Memory B cell (primary cell): Measurements from ENCODE around the gene DENND6B.

Experiments
- ATAC-seq: fragments of 150-1000 bp; cut with Tn5 transposase; 2 replicates; pipeline ENCODE4 v1.10.0; 2021; ENCODE audit warnings: low read depth, mild to moderate bottlenecking, moderate library complexity
- DNase-seq, 2 donors: peaks; one replicate each; pipeline ENCODE4 v3.0.0; 2022; ENCODE audit warnings: low spot score in 2 of 2
- H3K27ac Mint-ChIP-seq: one replicate; pipeline ENCODE4 v1.8.0; 2022; ENCODE audit warnings: mild to moderate bottlenecking, moderate library complexity, mixed read lengths
- H3K27me3 Mint-ChIP-seq: one replicate; pipeline ENCODE4 v1.8.0; 2022; ENCODE audit warnings: mixed read lengths
- H3K36me3 Mint-ChIP-seq: one replicate; pipeline ENCODE4 v1.8.0; 2022; ENCODE audit warnings: mild to moderate bottlenecking, mixed read lengths
- H3K4me1 Mint-ChIP-seq: one replicate; pipeline ENCODE4 v1.8.0; 2022; ENCODE audit warnings: mixed read lengths
- H3K4me3 Mint-ChIP-seq: one replicate; pipeline ENCODE4 v1.8.0; 2022; ENCODE audit warnings: mild to moderate bottlenecking, moderate library complexity, mixed read lengths
- H3K9me3 Mint-ChIP-seq: one replicate; pipeline ENCODE4 v1.8.0; 2022; ENCODE audit warnings: mixed read lengths

DENND6B gene

GRCh38 chr22:50298937-50299784, 27.7 kb downstream of the DENND6B start:
- DNase-seq = no peak
- Mint-ChIP-seq H3K27me3 (peaks cover 7% of the 10 kb centered on the region), H3K36me3 (no peaks in the 10 kb centered on the region), H3K9me3 (no peaks in the 10 kb centered on the region), H3K4me3 (peak overlapping the region; percentile 73), H3K4me1 (peaks cover 34% of the 10 kb centered on the region), H3K27ac (peak overlapping the region; percentile 50)
- ATAC-seq = peak; percentile 43

- peaks cover 7% of the 10 kb centered on the region for H3K27me3 Mint-ChIP-seq
- H3K9me3 Mint-ChIP-seq = no peaks in the 10 kb centered on the region
- no peaks in the 10 kb centered on the region for H3K36me3 Mint-ChIP-seq
- DNase-seq = no peak
- H3K4me1 Mint-ChIP-seq = peaks cover 28% of the 10 kb centered on the region
- H3K4me3 Mint-ChIP-seq = no peak overlapping the region
- no peak for ATAC-seq
- H3K27ac Mint-ChIP-seq = no peak overlapping the region
Measured at GRCh38 chr22:50298266-50298637, 28.6 kb downstream of the DENND6B start.

DNA sequence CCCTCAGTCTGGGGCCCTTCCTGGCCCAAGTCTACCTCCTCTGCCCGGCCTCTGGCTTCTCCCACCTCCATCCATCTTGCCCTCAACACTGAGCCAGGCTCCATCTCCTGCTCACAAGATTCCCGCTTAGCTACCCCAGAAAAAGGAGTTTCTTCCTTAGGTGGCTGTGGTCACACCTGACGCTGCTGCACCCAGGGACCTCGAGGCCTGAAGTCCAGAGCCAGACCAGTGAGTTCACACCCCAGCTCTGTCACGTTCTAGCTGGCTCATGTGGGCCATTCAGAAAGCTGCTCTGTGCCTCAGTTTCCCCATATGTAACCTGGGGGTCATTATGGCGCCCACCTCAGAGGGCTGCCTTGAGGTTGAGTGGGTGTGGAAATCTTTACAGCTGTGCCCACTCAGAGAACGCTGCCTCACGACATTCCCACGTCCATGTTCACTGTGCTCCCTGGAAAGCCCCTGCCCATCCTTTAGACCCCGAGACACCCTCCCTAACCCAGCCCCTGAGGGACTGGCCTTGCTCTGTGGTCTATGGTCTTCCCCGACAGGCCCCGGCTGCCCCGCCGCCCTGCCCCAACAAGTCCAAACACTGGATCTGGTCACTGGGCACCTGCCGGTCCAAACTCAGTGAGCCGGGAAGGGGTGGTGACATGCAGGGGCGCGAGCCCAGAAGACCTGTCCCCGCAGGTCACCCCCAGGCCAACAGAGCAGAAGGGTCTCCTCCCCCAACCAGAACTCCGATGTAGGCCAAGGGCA, 29.1 kb downstream of the DENND6B start:
- H3K27me3 Mint-ChIP-seq = peaks cover 7% of the 10 kb centered on the region
- H3K9me3 Mint-ChIP-seq = no peaks in the 10 kb centered on the region
- H3K4me3 Mint-ChIP-seq = no peak overlapping the region
- H3K27ac Mint-ChIP-seq = no peak overlapping the region
- DNase-seq (no peak), ATAC-seq (no peak)
- peaks cover 27% of the 10 kb centered on the region for H3K4me1 Mint-ChIP-seq
- H3K36me3 Mint-ChIP-seq = no peaks in the 10 kb centered on the region

DNA sequence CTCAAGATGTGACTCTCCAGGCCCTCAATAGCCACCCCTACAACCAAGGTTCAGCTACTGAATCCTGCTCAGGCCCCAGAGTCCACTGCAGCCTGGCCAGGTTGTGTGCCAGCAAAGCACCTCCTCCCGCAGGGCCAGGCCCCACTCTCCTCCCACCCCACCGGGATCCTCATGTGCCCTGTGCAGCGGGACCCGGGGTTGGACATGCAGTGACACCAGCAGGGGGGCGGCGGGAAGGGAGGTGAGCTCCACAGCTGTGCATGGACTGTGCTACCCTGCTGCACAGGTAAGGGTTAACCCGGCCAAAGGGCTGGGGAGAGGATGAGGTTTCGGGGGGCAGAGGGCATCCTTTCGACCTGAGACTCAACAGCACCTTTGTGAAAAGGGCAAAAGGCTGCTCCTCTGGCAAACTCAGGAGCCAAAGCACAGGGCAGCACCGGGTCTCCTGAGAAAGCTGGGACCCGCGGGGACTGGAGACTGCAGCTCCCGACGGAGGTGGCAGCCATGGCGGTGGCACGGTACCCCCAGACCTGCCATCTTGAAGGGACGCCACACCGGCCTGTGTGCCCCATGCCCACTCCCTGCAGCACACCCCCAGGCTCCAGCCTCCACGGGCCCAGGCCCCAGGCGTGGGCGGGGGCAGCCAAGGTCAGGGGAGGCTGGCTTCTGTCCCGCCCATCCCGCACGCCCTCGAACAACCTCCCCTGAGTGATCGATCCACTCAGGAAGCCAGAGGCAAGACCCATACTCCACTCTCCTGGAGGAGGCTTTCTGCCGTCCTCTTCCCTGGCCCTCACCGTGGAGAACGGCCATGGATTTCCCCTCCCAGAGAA, 29.9 kb downstream of the DENND6B start:
- H3K36me3 Mint-ChIP-seq = no peaks in the 10 kb centered on the region
- ATAC-seq (no peak), DNase-seq (no peak)
- no peaks in the 10 kb centered on the region for H3K9me3 Mint-ChIP-seq
- H3K4me3 Mint-ChIP-seq = no peak overlapping the region
- H3K4me1 Mint-ChIP-seq = peaks cover 27% of the 10 kb centered on the region
- peaks cover 9% of the 10 kb centered on the region for H3K27me3 Mint-ChIP-seq
- H3K27ac Mint-ChIP-seq = no peak overlapping the region

DNA sequence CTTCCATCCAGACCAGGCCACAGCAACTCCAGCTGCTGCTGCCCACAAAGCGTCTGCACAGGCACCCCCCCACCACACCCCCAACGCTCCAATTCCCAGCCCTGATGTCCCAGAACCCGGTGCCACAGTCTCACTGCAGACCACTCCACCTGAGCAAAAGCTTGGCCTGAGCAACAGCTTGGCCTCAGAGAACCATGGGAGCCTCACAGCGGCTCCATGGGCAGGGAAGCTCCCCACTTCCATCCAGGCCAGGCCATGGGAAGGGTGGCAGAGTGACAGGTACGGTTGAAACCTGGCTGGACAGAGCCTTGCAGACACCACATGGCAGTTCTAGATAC, 32.5 kb downstream of the DENND6B start:
- Mint-ChIP-seq H3K27ac (no peak overlapping the region), H3K9me3 (no peaks in the 10 kb centered on the region), H3K36me3 (no peaks in the 10 kb centered on the region), H3K27me3 (peaks cover 15% of the 10 kb centered on the region), H3K4me3 (no peak overlapping the region), H3K4me1 (peaks cover 27% of the 10 kb centered on the region)
- no peak for DNase-seq
- no peak for ATAC-seq

DNA sequence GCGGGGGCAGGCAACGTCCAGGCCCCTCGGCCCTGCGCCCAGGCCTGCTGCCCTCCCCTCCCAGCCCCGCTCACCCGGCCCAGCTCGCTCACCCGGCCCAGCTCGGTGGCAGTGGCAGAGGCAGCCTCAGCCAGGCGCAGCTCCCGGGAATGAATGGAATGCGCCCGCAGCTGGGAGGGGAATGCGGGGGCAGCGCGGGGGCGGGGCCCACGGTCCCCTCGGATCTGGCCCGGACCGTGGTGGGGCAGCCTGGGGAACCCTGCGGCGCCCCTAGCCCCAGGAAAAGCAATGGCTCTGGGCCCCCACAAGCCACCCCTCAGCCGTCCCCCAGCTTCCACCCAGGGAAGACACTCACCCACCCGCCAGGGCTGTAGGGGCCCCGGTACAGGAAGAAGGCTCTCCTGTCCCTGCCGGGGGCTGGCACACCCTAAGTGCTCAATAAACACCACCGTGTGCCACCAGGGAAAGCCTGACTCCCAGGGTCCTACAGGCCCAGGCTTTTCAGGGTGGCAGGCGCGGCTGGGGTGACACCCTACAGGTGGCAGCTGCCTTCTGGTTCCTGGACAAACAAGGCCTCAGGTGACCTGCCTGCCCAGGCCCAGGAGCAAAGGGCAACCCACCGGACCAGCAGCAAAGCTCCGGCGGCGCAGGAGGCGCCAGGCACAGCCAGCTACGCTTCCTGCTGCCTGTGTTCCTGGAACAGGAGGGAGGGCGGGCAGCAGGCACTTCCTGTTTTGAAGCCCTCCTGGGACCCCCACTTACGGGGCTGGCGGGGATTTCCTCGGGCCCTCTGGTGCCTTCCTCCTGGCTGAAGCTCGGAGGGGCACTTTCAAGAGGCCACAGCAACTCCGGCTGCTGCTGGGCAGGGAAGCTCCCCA, 33.1 kb downstream of the DENND6B start:
- H3K4me1 Mint-ChIP-seq = peaks cover 24% of the 10 kb centered on the region
- DNase-seq = no peak
- no peaks in the 10 kb centered on the region for H3K9me3 Mint-ChIP-seq

DNA sequence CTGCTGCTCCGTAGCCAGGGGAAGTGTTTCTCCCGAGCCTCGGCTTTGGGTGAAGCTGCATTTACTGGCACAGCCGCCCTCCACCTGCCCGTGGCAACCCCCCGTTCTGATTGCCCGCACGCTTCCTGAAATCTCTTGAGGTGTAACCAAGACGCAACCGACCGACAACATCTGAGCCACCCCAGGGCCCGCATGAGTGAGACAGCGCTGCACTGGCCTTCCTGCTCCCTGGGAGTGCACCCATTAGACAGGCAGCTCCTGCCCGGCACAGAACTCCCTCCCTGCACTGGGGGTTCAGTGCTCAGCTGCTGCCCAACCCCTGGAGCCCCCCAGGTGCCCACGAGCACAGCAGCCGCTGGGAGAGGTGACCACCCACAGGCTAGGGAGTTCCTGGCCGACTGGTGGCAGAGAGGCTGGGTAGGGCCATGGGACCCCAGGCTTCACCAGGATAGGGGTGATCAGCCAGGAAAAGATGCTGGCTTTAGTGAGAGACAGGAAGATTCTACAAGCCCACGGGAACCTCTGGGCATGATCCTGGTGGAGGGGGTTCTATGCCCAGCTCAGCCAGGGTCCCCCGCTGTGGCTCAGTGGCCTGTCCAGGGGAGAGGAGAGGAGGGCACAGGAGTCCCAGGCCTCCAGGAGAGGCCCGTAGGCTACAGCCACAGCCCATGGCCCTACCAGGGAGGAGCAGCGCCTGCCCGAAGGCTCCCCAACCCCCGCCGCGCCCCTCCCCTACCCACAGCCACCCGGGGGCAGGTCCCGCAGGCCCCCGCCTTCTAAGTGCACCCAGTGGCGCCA, 34.0 kb downstream of the DENND6B start:
- DNase-seq = peak in 1 of 2 donors; percentile 64
- Mint-ChIP-seq H3K9me3 (no peaks in the 10 kb centered on the region), H3K27me3 (peaks cover 12% of the 10 kb centered on the region), H3K27ac (peak overlapping the region; percentile 35), H3K36me3 (no peaks in the 10 kb centered on the region), H3K4me1 (peaks cover 24% of the 10 kb centered on the region), H3K4me3 (peak overlapping the region; percentile 59)
- ATAC-seq = peak; percentile 88

More for the DNA sequence above, 33.1 kb downstream of the DENND6B start:
- ATAC-seq = peak; percentile 30
- H3K36me3 Mint-ChIP-seq = no peaks in the 10 kb centered on the region
- H3K27me3 Mint-ChIP-seq = peaks cover 12% of the 10 kb centered on the region
- no peak overlapping the region for H3K27ac Mint-ChIP-seq
- H3K4me3 Mint-ChIP-seq = no peak overlapping the region

GRCh38 chr22:50289942-50290630, 36.7 kb downstream of the DENND6B start:
- no peak for DNase-seq
- no peaks in the 10 kb centered on the region for H3K36me3 Mint-ChIP-seq
- H3K4me3 Mint-ChIP-seq = no peak overlapping the region
- ATAC-seq = no peak
- H3K9me3 Mint-ChIP-seq = no peaks in the 10 kb centered on the region
- H3K27me3 Mint-ChIP-seq = peaks cover 9% of the 10 kb centered on the region
- peaks cover 19% of the 10 kb centered on the region for H3K4me1 Mint-ChIP-seq
- H3K27ac Mint-ChIP-seq = no peak overlapping the region

GRCh38 chr22:50289151-50289941, 37.5 kb downstream of the DENND6B start:
- Mint-ChIP-seq H3K27me3 (peaks cover 9% of the 10 kb centered on the region), H3K27ac (no peak overlapping the region), H3K36me3 (no peaks in the 10 kb centered on the region), H3K4me3 (no peak overlapping the region), H3K9me3 (no peaks in the 10 kb centered on the region), H3K4me1 (peaks cover 19% of the 10 kb centered on the region)
- DNase-seq (no peak), ATAC-seq (no peak)

DNA sequence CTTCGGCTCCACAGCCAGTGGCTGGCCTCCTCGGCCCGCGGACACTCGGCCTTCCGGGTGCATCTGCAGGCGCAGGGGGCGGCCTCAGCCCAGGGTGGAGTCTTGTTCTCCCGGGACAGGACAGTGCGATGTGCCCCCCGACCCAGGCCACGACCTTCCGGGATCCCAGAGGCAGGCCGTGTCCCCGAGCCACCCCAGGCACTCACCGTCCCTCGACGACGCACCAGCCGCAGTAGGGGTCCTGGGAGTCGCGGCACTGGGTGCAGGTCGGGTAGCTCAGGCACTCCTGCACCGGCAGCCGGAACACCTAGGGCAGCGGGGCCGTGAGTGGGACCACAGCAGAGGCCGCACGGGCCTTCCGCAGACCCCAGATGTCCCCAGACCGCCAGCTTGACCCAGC, 39.1 kb downstream of the DENND6B start:
- H3K27ac Mint-ChIP-seq = no peak overlapping the region
- peaks cover 9% of the 10 kb centered on the region for H3K27me3 Mint-ChIP-seq
- ATAC-seq = no peak
- H3K4me1 Mint-ChIP-seq = peaks cover 15% of the 10 kb centered on the region
- H3K36me3 Mint-ChIP-seq = no peaks in the 10 kb centered on the region
- no peaks in the 10 kb centered on the region for H3K9me3 Mint-ChIP-seq
- no peak overlapping the region for H3K4me3 Mint-ChIP-seq
- DNase-seq = no peak

DNA sequence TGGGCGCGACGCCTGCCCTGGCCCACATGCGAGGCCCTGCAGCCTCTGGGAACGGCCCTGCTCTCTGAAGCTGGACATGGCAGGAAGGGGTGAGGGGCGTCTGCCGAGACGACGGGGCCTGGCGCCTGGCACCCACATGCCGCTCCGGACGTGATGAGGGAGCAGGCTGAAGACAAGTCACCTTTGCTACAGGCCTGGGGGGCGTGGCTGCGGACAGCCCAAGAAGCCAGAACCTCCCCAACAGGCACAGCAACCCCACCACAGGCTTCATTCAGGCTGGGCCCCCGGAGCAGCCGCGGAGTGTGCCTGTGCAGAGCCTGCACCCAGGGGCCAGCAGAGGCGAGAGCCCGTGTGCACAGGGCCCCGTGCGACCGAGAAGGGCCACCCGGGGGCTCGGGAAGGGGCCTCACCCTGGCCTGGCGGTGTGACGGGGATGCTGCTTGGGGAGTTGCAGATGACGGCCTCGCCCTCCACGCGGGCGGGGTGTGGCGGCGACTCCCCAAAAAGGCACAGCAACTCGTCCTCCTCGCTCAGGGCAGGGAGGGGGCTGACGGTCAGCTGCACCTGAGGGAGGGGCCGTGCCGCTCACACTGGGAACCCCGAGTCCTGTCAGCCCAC, 40.0 kb downstream of the DENND6B start:
- DNase-seq (no peak), ATAC-seq (no peak)
- H3K4me1 Mint-ChIP-seq = peaks cover 9% of the 10 kb centered on the region
- H3K36me3 Mint-ChIP-seq = no peaks in the 10 kb centered on the region
- no peaks in the 10 kb centered on the region for H3K9me3 Mint-ChIP-seq
- H3K27ac Mint-ChIP-seq = no peak overlapping the region
- peaks cover 7% of the 10 kb centered on the region for H3K27me3 Mint-ChIP-seq
- H3K4me3 Mint-ChIP-seq = no peak overlapping the region
